Endodermal cell (in vitro differentiated cells): ENCODE data around the gene JPH2. TPM values are rescaled to one million over a fixed set of nuclear protein-coding genes. Genes with fewer than 3 reads are reported as not detected.
"Not testable (repeated sequence)": the region's sequence is repeated elsewhere in the genome, so short reads cannot be mapped to it uniquely, and the experiment has no call there.

ENCODE experiments used
- DNase-seq: peaks from one replicate; pipeline ENCODE4 v3.0.0-alpha.2; 2017
- H3K27ac ChIP-seq: 2 replicates; pipeline ENCODE4 v1.5.1; 2013; ENCODE audit warnings: mild to moderate bottlenecking, low read depth, low read length, moderate library complexity
- H3K27me3 ChIP-seq: 2 replicates; pipeline ENCODE4 v1.6.1; 2013; ENCODE audit warnings: mild to moderate bottlenecking, low read length, moderate library complexity; ENCODE audit not compliant: insufficient read depth, control insufficient read depth, poor library complexity, severe bottlenecking
- H3K36me3 ChIP-seq: 2 replicates; pipeline ENCODE4 v1.7.0; 2013; ENCODE audit warnings: mild to moderate bottlenecking, low read length, moderate library complexity; ENCODE audit not compliant: control insufficient read depth, insufficient read depth
- H3K4me1 ChIP-seq: one replicate; pipeline ENCODE4 v1.7.0; 2013; ENCODE audit warnings: low read length; ENCODE audit not compliant: control insufficient read depth, insufficient read depth
- H3K4me3 ChIP-seq: 2 replicates; pipeline ENCODE4 v1.5.1; 2013; ENCODE audit warnings: mild to moderate bottlenecking, low read length, moderate library complexity
- H3K9ac ChIP-seq: 2 replicates; pipeline ENCODE4 v1.6.1; 2013; ENCODE audit warnings: mild to moderate bottlenecking, low read length, moderate library complexity; ENCODE audit not compliant: poor library complexity, severe bottlenecking; ENCODE audit errors: extremely low read depth
- H3K9me3 ChIP-seq: 2 replicates; pipeline ENCODE4 v1.6.1; 2013; ENCODE audit warnings: mild to moderate bottlenecking, low read length, moderate library complexity; ENCODE audit not compliant: control insufficient read depth
- H3K27ac Mint-ChIP-seq: 2 replicates; pipeline ENCODE4 v1.8.0; 2020; ENCODE audit warnings: mixed read lengths
- H3K27me3 Mint-ChIP-seq: 2 replicates; pipeline ENCODE4 v1.8.0; 2021; ENCODE audit warnings: mild to moderate bottlenecking, mixed read lengths; ENCODE audit not compliant: insufficient read depth
- H3K36me3 Mint-ChIP-seq: 2 replicates; pipeline ENCODE4 v1.8.0; 2020; ENCODE audit warnings: low read depth, mixed read lengths
- H3K4me1 Mint-ChIP-seq: 2 replicates; pipeline ENCODE4 v1.8.0; 2020; ENCODE audit warnings: mixed read lengths
- H3K4me3 Mint-ChIP-seq: 2 replicates; pipeline ENCODE4 v1.8.0; 2020; ENCODE audit warnings: mild to moderate bottlenecking, moderate library complexity, mixed read lengths
- H3K9me3 Mint-ChIP-seq: 2 replicates; pipeline ENCODE4 v1.8.0; 2020; ENCODE audit warnings: mild to moderate bottlenecking, mixed read lengths
- WGBS, 2 experiments: methylation state at CpG; one replicate each; pipeline versions ENCODE4 v1.1.5 to v1.1.7; 2013; ENCODE audit warnings: missing lambda C conversion rate in 2 of 2, mixed read lengths in 1 of 2; ENCODE audit not compliant: insufficient coverage in 1 of 2, insufficient read length in 1 of 2; 5-methylcytosine and 5-hydroxymethylcytosine counted together
- total RNA-seq, 2 donors: library from RNA; stranded (reverse); fragmentation: NEBNext Ultra II Directional in 1 of 2; extraction: Animal tissue kit (Norgen Biotek cat#: 25700) in 1 of 2; gene quantifications; 2 replicates in 1 of 2; 3 replicates in 1 of 2; pipeline ENCODE4 v1.2.1, GENCODE V29; 2021
- TF ChIP-seq, protein P1 (sequence below): fragments of 200-600 bp; sonication (generic); conservative IDR thresholded peaks from 2 replicates; pipeline ENCODE4 v1.5.0; 2021; ENCODE audit warnings: antibody characterized with exemption, mild to moderate bottlenecking

The JPH2 gene
- total RNA-seq, 2 donors from 2014 or later, result 0.86 to 1.0 TPM

DNA sequence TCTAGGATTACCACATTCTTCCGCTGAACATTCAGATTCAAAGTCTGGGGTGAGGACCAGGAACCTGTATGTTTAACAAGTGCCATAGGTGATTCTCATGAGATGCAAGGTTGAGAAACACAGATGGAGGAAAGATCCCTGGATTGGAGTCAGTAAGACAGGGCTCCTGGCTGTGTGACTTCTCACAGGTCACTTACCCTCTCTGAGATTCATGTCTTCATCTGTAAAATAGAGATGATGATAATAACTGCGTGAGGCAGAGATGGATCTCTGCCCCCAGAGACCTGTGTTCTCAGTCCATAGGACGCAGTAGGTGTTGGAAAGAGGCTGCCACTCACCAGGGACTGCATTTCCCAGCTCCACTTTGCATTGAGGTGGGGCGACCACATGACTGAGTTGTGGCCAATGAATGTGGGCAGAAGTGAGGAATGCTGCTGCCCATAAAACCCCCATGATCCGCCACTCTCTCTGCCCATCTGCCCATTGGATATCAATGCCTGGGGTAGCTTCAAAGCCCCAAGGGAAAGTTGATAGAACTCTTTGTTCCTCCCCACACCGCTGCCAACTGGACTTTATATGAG lies 46.5 kb upstream of the JPH2 start:
- Mint-ChIP-seq H3K36me3 (no peaks in the 10 kb centered on the region), H3K4me1 (peaks cover 11% of the 10 kb centered on the region), H3K27me3 (no peaks in the 10 kb centered on the region), H3K9me3 (peaks cover 2% of the 10 kb centered on the region), H3K27ac (no peak overlapping the region), H3K4me3 (no peak overlapping the region)
- Histone ChIP-seq H3K9me3 (peaks cover under 1% of the 10 kb centered on the region), H3K36me3 (no peaks in the 10 kb centered on the region), H3K27me3 (no peaks in the 10 kb centered on the region), H3K27ac (no peak overlapping the region), H3K4me3 (no peak overlapping the region), H3K9ac (no peak overlapping the region), H3K4me1 (peaks cover 3% of the 10 kb centered on the region)
- 93 to 96% methylated on average over 4 to 6 of the region's 6 CpGs for WGBS, 2 experiments
- no peak for DNase-seq
- TF ChIP-seq, protein P1, sequence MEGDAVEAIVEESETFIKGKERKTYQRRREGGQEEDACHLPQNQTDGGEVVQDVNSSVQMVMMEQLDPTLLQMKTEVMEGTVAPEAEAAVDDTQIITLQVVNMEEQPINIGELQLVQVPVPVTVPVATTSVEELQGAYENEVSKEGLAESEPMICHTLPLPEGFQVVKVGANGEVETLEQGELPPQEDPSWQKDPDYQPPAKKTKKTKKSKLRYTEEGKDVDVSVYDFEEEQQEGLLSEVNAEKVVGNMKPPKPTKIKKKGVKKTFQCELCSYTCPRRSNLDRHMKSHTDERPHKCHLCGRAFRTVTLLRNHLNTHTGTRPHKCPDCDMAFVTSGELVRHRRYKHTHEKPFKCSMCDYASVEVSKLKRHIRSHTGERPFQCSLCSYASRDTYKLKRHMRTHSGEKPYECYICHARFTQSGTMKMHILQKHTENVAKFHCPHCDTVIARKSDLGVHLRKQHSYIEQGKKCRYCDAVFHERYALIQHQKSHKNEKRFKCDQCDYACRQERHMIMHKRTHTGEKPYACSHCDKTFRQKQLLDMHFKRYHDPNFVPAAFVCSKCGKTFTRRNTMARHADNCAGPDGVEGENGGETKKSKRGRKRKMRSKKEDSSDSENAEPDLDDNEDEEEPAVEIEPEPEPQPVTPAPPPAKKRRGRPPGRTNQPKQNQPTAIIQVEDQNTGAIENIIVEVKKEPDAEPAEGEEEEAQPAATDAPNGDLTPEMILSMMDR, result no peak

DNA sequence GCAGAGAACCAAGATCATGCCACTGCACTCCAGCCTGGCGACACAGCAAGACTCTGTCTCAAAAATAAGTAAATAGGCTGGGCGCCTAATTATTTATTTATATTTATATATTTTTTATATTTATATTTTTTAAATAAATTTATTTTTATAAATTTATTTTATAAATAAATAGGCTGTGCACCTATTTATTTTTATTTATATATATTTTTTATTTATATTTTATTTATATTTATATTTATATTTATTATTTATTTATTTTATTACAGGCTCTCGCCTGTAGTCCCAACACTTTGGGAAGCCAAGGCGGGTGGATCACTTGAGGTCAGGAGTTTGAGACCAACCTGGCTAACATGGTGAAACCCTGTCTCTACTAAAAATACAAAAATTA lies 45.5 kb upstream of the JPH2 start:
- not testable (repeated sequence) for H3K27me3 ChIP-seq, H3K27ac Mint-ChIP-seq, H3K36me3 ChIP-seq, H3K9me3 ChIP-seq, H3K9me3 Mint-ChIP-seq, H3K4me3 Mint-ChIP-seq, H3K4me1 ChIP-seq, H3K27me3 Mint-ChIP-seq, H3K36me3 Mint-ChIP-seq, H3K4me3 ChIP-seq, H3K9ac ChIP-seq, H3K27ac ChIP-seq, DNase-seq
- H3K4me1 Mint-ChIP-seq, result peaks cover 15% of the 10 kb centered on the region
- 100% methylated on average over 2 of the region's 4 CpGs; no CpG with 5 or more reads in 1 of the 2 experiments for WGBS, 2 experiments

DNA sequence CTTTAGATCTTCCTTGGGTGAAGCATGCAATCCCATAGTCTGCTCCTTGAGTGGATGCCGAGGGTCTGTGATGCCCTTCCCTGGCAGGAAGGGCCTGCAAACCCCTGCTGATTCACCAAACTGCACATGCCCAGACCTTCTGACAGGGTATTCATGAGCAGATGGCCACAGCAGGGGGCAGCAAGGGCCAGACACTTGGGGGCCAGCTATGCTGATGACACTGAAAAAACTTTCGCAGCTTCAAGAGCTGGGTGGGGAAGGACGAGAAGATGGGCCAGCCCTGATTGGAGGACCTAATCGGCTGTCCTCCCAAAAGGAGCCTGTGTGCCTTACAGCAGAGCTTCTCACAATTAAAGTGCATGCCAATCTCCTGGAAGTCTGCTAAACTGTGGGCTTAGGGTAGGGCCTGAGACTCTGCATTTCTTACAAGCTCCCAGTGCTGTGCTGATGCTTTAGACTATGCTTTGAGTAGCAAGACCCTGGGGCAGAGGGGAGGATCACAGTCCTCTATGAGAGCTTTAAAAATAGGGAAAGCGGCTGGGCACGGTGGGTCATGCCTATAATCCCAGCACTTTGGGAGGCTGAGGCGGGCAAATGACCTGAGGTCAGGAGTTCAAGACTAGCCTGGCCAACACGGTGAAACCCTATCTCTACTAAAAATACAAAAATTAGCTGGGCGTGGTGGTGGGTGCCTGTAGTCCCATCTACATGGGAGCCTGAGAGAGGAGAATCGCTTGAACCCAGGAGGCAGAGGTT lies 44.9 kb upstream of the JPH2 start:
- Histone ChIP-seq H3K36me3 (no peaks in the 10 kb centered on the region), H3K27me3 (no peaks in the 10 kb centered on the region), H3K27ac (no peak overlapping the region), H3K9ac (no peak overlapping the region), H3K4me1 (peaks cover 3% of the 10 kb centered on the region), H3K9me3 (no peaks in the 10 kb centered on the region), H3K4me3 (no peak overlapping the region)
- DNase-seq, result peak; percentile 92
- Mint-ChIP-seq H3K9me3 (no peaks in the 10 kb centered on the region), H3K36me3 (no peaks in the 10 kb centered on the region), H3K4me3 (no peak overlapping the region), H3K27me3 (no peaks in the 10 kb centered on the region), H3K27ac (peak overlapping the region; percentile 5), H3K4me1 (peaks cover 15% of the 10 kb centered on the region)
- TF ChIP-seq, protein P1, result no peak
- WGBS, 2 experiments, result 70 to 82% methylated on average over 8 to 10 of the region's 10 CpGs
